Measurements from ENCODE around the gene STK11IP.

- TF ChIP-seq CTCF (IDR thresholded peaks at IDR 0.05) (no peak), POLR2A (IDR thresholded peaks at IDR 0.05; ENCODE audit: low read depth) (no peak), EP300 (IDR thresholded peaks at IDR 0.05) (no peak), POLR2AphosphoS5 (IDR thresholded peaks at IDR 0.05) (no peak)
Measured at GRCh38 chr2:219634171-219634940, 36.7 kb downstream of the STK11IP start.
